Keratinocyte (primary cell): Measurements from ENCODE around the gene HOXC6. TPM values are rescaled to one million over a fixed set of nuclear protein-coding genes. Genes with fewer than 3 reads are reported as not detected.

Source experiments
- DNase-seq: peaks from one replicate; pipeline ENCODE4 v3.0.0-alpha.2; 2011; ENCODE audit warnings: low read depth, missing footprints, low spot score
- FAIRE-seq: peaks from 2 replicates; lab custom pipeline; 2011; peaks lifted over from hg19 to GRCh38; lab: Jason Lieb, UNC
- H2AFZ ChIP-seq: 2 replicates; pipeline ENCODE4 v1.6.0; 2012; ENCODE audit warnings: low read length, control low read depth, inconsistent platforms; ENCODE audit not compliant: control insufficient read depth
- H3K27ac ChIP-seq: 2 replicates; pipeline ENCODE4 v1.5.1; 2011; ENCODE audit warnings: low read length; ENCODE audit not compliant: control insufficient read depth, insufficient read depth
- H3K27me3 ChIP-seq: 3 replicates; pipeline ENCODE4 v1.6.0; 2011; ENCODE audit warnings: low read length; ENCODE audit not compliant: control insufficient read depth, insufficient read depth; ENCODE audit errors: extremely low read depth
- H3K36me3 ChIP-seq, 2 experiments: 2 replicates in 1 of 2; 3 replicates in 1 of 2; pipeline ENCODE4 v1.5.1; 2011; ENCODE audit warnings: low read length in 2 of 2, mild to moderate bottlenecking in 1 of 2; ENCODE audit not compliant: control insufficient read depth in 2 of 2, insufficient read depth in 2 of 2; ENCODE audit errors: extremely low read depth in 1 of 2
- H3K4me1 ChIP-seq: 3 replicates; pipeline ENCODE4 v1.5.1; 2011; ENCODE audit warnings: low read length; ENCODE audit not compliant: control insufficient read depth, insufficient read depth; ENCODE audit errors: extremely low read depth
- H3K4me2 ChIP-seq: 3 replicates; pipeline ENCODE4 v1.6.0; 2011; ENCODE audit warnings: low read depth, low read length; ENCODE audit not compliant: control insufficient read depth, insufficient read depth; ENCODE audit errors: extremely low read depth
- H3K4me3 ChIP-seq, 3 experiments: fragments of 200-600 bp in 1 of 3; sonication (generic) in 1 of 3; 2 replicates in 2 of 3; 3 replicates in 1 of 3; pipeline ENCODE4 v1.5.1; 2011 to 2016; ENCODE audit warnings: low read length in 3 of 3, mild to moderate bottlenecking in 3 of 3, control low read depth in 2 of 3, inconsistent platforms in 1 of 3, low read depth in 1 of 3, mixed read lengths in 1 of 3, mixed run types in 1 of 3, moderate library complexity in 1 of 3; ENCODE audit not compliant: control insufficient read depth in 2 of 3, insufficient read depth in 2 of 3; ENCODE audit errors: extremely low read depth in 1 of 3
- H3K79me2 ChIP-seq: 2 replicates; pipeline ENCODE4 v1.6.0; 2012; ENCODE audit warnings: low read length; ENCODE audit not compliant: control insufficient read depth, insufficient read depth
- H3K9ac ChIP-seq: 3 replicates; pipeline ENCODE4 v1.6.0; 2011; ENCODE audit warnings: low read length; ENCODE audit not compliant: control insufficient read depth, insufficient read depth; ENCODE audit errors: extremely low read depth
- H3K9me1 ChIP-seq: 3 replicates; pipeline ENCODE4 v1.6.0; 2011; ENCODE audit warnings: low read length; ENCODE audit not compliant: control insufficient read depth, insufficient read depth; ENCODE audit errors: extremely low read depth
- H3K9me3 ChIP-seq: 2 replicates; pipeline ENCODE4 v1.5.1; 2012; ENCODE audit warnings: low read depth, low read length; ENCODE audit not compliant: control insufficient read depth
- H4K20me1 ChIP-seq: 3 replicates; pipeline ENCODE4 v1.6.0; 2011; ENCODE audit warnings: low read length; ENCODE audit not compliant: control insufficient read depth, insufficient read depth; ENCODE audit errors: extremely low read depth
- EZH2 ChIP-seq: IDR thresholded peaks from one replicate; pipeline ENCODE4 v1.6.1; 2012; ENCODE audit warnings: inconsistent platforms, mild to moderate bottlenecking, low read length, moderate library complexity
- dilution Hi-C: fragments of 300-500 bp; cut with MboI; formaldehyde crosslinking; loops from one replicate; pipeline ENCODE4 v1.7.0; 2020; ENCODE audit warnings: low sequenced_read_pairs; ENCODE audit not compliant: extremely low pct_ligation_motif_present
- polyA plus RNA-seq, 5 experiments: library from polyadenylated mRNA; depleted of rRNA in 3 of 5; stranded (reverse) in 3 of 5; stranded (forward) in 1 of 5; unstranded in 1 of 5; fragments of >200 nt; gene quantifications; 1 replicate in 1 of 5; 2 replicates in 3 of 5; 3 replicates in 1 of 5; pipeline versions ENCODE4 v1.2.1 to v1.2.3, GENCODE V29; 2011 to 2012; ENCODE audit warnings: missing spikeins in 2 of 5, low read depth in 1 of 5, low replicate concordance in 1 of 5
- TF ChIP-seq, protein P1 (sequence below), 3 experiments: IDR thresholded peaks in 1 of 3; conservative IDR thresholded peaks in 1 of 3; optimal IDR thresholded peaks in 1 of 3; 2 replicates in 2 of 3; 3 replicates in 1 of 3; pipeline versions ENCODE3 to v1.5.1; 2011; ENCODE audit warnings: low read length in 3 of 3, mild to moderate bottlenecking in 3 of 3, moderate library complexity in 2 of 3, control low read depth in 1 of 3, inconsistent platforms in 1 of 3; ENCODE audit not compliant: insufficient read depth in 2 of 3; ENCODE audit errors: extremely low read depth in 1 of 3

HOXC6 gene
- polyA plus RNA-seq, 1 donor (not counting 4 experiments of a cell fraction or from before 2014, with no cell fraction given) = 4.7 TPM

DNA sequence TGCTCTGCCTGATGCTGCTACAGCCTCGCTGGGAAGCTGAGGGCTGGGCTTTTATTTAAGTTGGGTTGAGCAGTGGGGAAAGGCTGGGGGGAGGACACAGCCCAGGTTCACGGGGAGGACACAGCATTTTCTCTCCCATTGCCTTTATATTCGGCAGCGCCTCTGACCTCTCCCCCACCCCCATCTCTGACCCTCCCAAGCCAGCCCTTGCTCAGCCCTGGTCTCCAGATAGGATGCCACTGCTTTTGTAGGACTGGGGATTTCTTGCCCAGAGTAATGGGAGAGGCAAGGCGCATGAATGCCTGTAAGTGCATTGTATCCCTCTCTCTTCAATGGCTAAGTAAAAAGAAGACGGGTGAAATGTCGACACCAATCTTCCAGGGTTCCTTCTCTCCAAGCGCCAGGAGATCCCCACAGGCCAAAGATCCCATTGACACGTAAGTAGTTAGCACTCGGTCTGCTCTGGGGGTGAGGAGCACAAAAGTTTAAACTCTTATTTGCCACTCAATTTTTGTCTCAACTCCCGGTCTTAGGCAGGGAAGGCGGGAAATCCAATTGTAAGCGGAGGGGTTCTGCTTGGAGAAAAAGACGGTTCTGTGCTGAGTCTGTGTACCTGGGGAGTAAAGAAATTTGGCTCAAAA is 30.0 kb downstream of the HOXC6 start:
- dilution Hi-C loops = no loop called here
- H3K79me2 ChIP-seq = no peaks in the 10 kb centered on the region
- H3K4me3 ChIP-seq = no peak overlapping the region
- DNase-seq (no peak), FAIRE-seq (no peak)
- no peak for TF ChIP-seq EZH2
- TF ChIP-seq, protein P1, sequence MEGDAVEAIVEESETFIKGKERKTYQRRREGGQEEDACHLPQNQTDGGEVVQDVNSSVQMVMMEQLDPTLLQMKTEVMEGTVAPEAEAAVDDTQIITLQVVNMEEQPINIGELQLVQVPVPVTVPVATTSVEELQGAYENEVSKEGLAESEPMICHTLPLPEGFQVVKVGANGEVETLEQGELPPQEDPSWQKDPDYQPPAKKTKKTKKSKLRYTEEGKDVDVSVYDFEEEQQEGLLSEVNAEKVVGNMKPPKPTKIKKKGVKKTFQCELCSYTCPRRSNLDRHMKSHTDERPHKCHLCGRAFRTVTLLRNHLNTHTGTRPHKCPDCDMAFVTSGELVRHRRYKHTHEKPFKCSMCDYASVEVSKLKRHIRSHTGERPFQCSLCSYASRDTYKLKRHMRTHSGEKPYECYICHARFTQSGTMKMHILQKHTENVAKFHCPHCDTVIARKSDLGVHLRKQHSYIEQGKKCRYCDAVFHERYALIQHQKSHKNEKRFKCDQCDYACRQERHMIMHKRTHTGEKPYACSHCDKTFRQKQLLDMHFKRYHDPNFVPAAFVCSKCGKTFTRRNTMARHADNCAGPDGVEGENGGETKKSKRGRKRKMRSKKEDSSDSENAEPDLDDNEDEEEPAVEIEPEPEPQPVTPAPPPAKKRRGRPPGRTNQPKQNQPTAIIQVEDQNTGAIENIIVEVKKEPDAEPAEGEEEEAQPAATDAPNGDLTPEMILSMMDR (optimal IDR thresholded peaks at IDR 0.05 in 1 of 3, IDR thresholded peaks at IDR 0.05 in 1 of 3, conservative IDR thresholded peaks at IDR 0.05 in 1 of 3; ENCODE audit: extremely low read depth in 1 of 3, insufficient read depth in 2 of 3, low read length in 3 of 3) = no peak
- no peaks in the 10 kb centered on the region for H4K20me1 ChIP-seq
- H3K9me3 ChIP-seq = no peaks in the 10 kb centered on the region
- peaks cover 13% of the 10 kb centered on the region for H3K4me1 ChIP-seq
- no peaks in the 10 kb centered on the region for H3K27me3 ChIP-seq
- H2AFZ ChIP-seq = no peak overlapping the region
- no peak overlapping the region for H3K9ac ChIP-seq
- no peaks in the 10 kb centered on the region for H3K36me3 ChIP-seq
- H3K9me1 ChIP-seq = peaks cover 2% of the 10 kb centered on the region
- no peak overlapping the region for H3K4me2 ChIP-seq
- H3K27ac ChIP-seq = no peak overlapping the region

- no peak overlapping the region for H3K4me2 ChIP-seq
- H2AFZ ChIP-seq = no peak overlapping the region
- H3K79me2 ChIP-seq = no peaks in the 10 kb centered on the region
- no peak for TF ChIP-seq EZH2
- TF ChIP-seq, protein P1 (optimal IDR thresholded peaks at IDR 0.05 in 1 of 3, IDR thresholded peaks at IDR 0.05 in 1 of 3, conservative IDR thresholded peaks at IDR 0.05 in 1 of 3; ENCODE audit: extremely low read depth in 1 of 3, insufficient read depth in 2 of 3, low read length in 3 of 3) = no peak
- no peaks in the 10 kb centered on the region for H3K27me3 ChIP-seq
- peaks cover 2% of the 10 kb centered on the region for H3K9me1 ChIP-seq
- H3K4me1 ChIP-seq = peaks cover 13% of the 10 kb centered on the region
- no peak overlapping the region for H3K9ac ChIP-seq
- H3K27ac ChIP-seq = no peak overlapping the region
- DNase-seq (no peak), FAIRE-seq (no peak)
- H3K36me3 ChIP-seq = no peaks in the 10 kb centered on the region
- no peak overlapping the region for H3K4me3 ChIP-seq
- dilution Hi-C loops = no loop called here
- H4K20me1 ChIP-seq = no peaks in the 10 kb centered on the region
- no peaks in the 10 kb centered on the region for H3K9me3 ChIP-seq
These were observed 31.4 kb downstream of the HOXC6 start for GRCh38 chr12:54059668-54060067.
